ENCODE measurements around the gene SDC1.
"Not testable (repeated sequence)": the region's sequence is repeated elsewhere in the genome, so short reads cannot be mapped to it uniquely, and the experiment has no call there.

GRCh38 chr2:20240291-20240690 is 15.4 kb upstream of the SDC1 start:
- TF ChIP-seq, protein P1, sequence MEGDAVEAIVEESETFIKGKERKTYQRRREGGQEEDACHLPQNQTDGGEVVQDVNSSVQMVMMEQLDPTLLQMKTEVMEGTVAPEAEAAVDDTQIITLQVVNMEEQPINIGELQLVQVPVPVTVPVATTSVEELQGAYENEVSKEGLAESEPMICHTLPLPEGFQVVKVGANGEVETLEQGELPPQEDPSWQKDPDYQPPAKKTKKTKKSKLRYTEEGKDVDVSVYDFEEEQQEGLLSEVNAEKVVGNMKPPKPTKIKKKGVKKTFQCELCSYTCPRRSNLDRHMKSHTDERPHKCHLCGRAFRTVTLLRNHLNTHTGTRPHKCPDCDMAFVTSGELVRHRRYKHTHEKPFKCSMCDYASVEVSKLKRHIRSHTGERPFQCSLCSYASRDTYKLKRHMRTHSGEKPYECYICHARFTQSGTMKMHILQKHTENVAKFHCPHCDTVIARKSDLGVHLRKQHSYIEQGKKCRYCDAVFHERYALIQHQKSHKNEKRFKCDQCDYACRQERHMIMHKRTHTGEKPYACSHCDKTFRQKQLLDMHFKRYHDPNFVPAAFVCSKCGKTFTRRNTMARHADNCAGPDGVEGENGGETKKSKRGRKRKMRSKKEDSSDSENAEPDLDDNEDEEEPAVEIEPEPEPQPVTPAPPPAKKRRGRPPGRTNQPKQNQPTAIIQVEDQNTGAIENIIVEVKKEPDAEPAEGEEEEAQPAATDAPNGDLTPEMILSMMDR (IDR thresholded peaks at IDR 0.05) = not testable (repeated sequence)
- not testable (repeated sequence) for TF ChIP-seq POLR2AphosphoS5 (IDR thresholded peaks at IDR 0.05; ENCODE audit: insufficient read depth in 1 of 2, low read depth in 1 of 2); POLR2A (IDR thresholded peaks at IDR 0.05)

All from vagina (tissue), 2 donors.